A673 (cell line): ENCODE results near the gene PDIK1L.

Experiments used
- CTCF ChIP-seq: fragments of 300-800, 200-600 bp; sonication (generic); conservative IDR thresholded peaks from 2 replicates; pipeline ENCODE4 v1.5.1; 2017; ENCODE audit warnings: low read depth, mild to moderate bottlenecking, antibody characterized with exemption, low read length, moderate library complexity, mixed read lengths
- EZH2 ChIP-seq: fragments of 200-600 bp; sonication (generic); IDR thresholded peaks from 2 replicates; pipeline ENCODE4 v1.6.1; 2017; ENCODE audit warnings: borderline replicate concordance, low read depth, mild to moderate bottlenecking, mixed read lengths, antibody characterized with exemption, low read length; ENCODE audit not compliant: poor library complexity, severe bottlenecking

- TF ChIP-seq CTCF: no peak
- no peak for TF ChIP-seq EZH2
Observed at GRCh38 chr1:26094677-26095383, 16.8 kb upstream of the PDIK1L start.
